MG63 (cell line): ENCODE measurements around the gene PRKCB. TPM values are rescaled to one million over a fixed set of nuclear protein-coding genes. Genes with fewer than 3 reads are reported as not detected.

Experiments
- DNase-seq: peaks from one replicate; pipeline ENCODE4 v3.0.0-alpha.2; 2020
- H3K27me3 ChIP-seq: fragments of 250-450 bp; sonication (Bioruptor Pico); 2 replicates; pipeline ENCODE4 v1.5.1; 2020; ENCODE audit warnings: mild to moderate bottlenecking, moderate library complexity
- H3K36me3 ChIP-seq: fragments of 250-450 bp; sonication (Bioruptor Pico); 2 replicates; pipeline ENCODE4 v1.5.1; 2020; ENCODE audit warnings: mild to moderate bottlenecking, moderate library complexity
- H3K4me3 ChIP-seq: fragments of 250-450 bp; sonication (Bioruptor Pico); 2 replicates; pipeline ENCODE4 v1.5.1; 2020; ENCODE audit warnings: mild to moderate bottlenecking, moderate library complexity
- H3K9me3 ChIP-seq: fragments of 250-450 bp; sonication (Bioruptor Pico); 2 replicates; pipeline ENCODE4 v1.5.1; 2020; ENCODE audit warnings: mild to moderate bottlenecking, moderate library complexity
- total RNA-seq: library from RNA; depleted of rRNA; stranded (reverse); fragments of >200 nt; shearing (Covaris generic); gene quantifications from 2 replicates; pipeline ENCODE4 v1.2.3, GENCODE V29; 2014; ENCODE audit warnings: low replicate concordance

Gene PRKCB
- total RNA-seq, 1 experiment from 2014 or later: not detected

- peak; percentile 47 for DNase-seq
- Histone ChIP-seq H3K9me3 (no peaks in the 10 kb centered on the region), H3K27me3 (peaks cover 7% of the 10 kb centered on the region; the same call in 1 of the 2 replicates), H3K4me3 (no peak overlapping the region), H3K36me3 (no peaks in the 10 kb centered on the region)
Observed at GRCh38 chr16:24041834-24042631, 206.2 kb downstream of the PRKCB start.

DNA sequence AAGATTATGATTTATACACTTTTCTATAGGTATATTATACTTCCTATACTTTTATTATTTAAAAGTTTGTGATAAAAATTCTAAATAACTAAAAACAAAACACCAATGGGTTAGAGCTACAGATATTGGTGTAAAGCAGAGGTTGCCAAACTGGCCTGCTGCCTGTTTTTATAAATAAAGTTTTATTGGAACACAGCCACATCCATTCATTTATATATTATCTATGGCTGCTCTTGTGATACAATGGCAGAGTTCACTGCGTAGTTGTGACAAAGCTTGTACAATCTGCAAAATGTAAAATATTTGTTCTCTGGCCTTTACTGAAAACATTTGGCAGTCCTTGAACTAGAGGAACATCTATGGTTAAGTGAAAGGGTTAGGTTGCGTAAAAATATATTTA lies 208.7 kb downstream of the PRKCB start:
- no peak for DNase-seq
- no peaks in the 10 kb centered on the region for H3K36me3 ChIP-seq
- H3K9me3 ChIP-seq: no peaks in the 10 kb centered on the region
- no peak overlapping the region for H3K4me3 ChIP-seq
- peaks cover 7% of the 10 kb centered on the region; the same call in 1 of the 2 replicates for H3K27me3 ChIP-seq

DNA sequence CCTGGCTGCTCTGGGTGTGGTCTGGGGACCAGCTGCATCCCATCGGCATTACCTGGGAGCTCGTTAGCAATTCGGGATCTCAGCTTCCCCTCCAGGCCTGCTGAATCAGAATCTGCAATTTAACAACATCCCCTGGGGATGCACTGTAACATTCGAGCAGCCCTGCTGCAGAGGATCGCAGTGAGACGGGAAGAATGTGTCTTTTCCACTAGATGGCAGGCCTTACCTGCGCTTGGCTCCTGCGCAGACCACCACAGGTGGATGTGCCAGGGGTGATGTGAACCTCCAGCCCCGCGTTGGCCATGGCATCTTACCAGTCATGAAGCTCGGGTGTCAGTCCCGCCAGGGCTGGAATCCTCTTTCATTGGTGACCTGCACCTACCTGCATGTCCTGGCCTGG lies 209.9 kb downstream of the PRKCB start:
- Histone ChIP-seq H3K36me3 (no peaks in the 10 kb centered on the region), H3K4me3 (no peak overlapping the region), H3K27me3 (peaks cover 13% of the 10 kb centered on the region), H3K9me3 (no peaks in the 10 kb centered on the region)
- DNase-seq: no peak

GRCh38 chr16:24046442-24046841 lies 210.7 kb downstream of the PRKCB start:
- no peaks in the 10 kb centered on the region for H3K36me3 ChIP-seq
- DNase-seq: no peak
- H3K9me3 ChIP-seq: no peaks in the 10 kb centered on the region
- peaks cover 15% of the 10 kb centered on the region for H3K27me3 ChIP-seq
- no peak overlapping the region for H3K4me3 ChIP-seq

DNA sequence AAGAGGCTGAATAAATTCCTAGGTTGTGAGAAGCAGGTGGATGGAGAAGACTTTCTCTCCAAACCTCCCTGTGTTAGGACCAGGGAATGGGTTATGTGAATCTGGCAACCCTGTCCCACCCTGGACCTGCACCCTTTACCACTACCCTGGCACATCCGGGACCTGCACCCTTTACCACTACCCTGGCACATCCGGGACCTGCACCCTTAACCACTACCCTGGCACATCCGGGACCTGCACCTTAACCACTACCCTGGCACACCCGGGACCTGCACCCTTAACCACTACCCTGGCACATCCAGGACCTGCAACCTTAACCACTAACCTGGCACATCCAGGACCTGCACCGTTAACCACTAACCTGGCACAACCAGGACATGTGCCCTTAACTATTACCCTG lies 213.3 kb downstream of the PRKCB start:
- no peak overlapping the region for H3K4me3 ChIP-seq
- H3K9me3 ChIP-seq: no peaks in the 10 kb centered on the region
- H3K27me3 ChIP-seq: peaks cover 14% of the 10 kb centered on the region
- no peaks in the 10 kb centered on the region for H3K36me3 ChIP-seq
- no peak for DNase-seq

- no peaks in the 10 kb centered on the region for H3K36me3 ChIP-seq
Observed at GRCh38 chr16:24051125-24051524, 215.3 kb downstream of the PRKCB start.

GRCh38 chr16:24052329-24053098 lies 216.7 kb downstream of the PRKCB start:
- DNase-seq: no peak
- H3K4me3 ChIP-seq: no peak overlapping the region
- H3K27me3 ChIP-seq: peaks cover 28% of the 10 kb centered on the region
- H3K9me3 ChIP-seq: no peaks in the 10 kb centered on the region
- no peaks in the 10 kb centered on the region for H3K36me3 ChIP-seq

More at GRCh38 chr16:24051125-24051524, 215.3 kb downstream of the PRKCB start:
- no peak for DNase-seq
- peaks cover 22% of the 10 kb centered on the region for H3K27me3 ChIP-seq
- no peaks in the 10 kb centered on the region for H3K9me3 ChIP-seq
- no peak overlapping the region for H3K4me3 ChIP-seq

DNA sequence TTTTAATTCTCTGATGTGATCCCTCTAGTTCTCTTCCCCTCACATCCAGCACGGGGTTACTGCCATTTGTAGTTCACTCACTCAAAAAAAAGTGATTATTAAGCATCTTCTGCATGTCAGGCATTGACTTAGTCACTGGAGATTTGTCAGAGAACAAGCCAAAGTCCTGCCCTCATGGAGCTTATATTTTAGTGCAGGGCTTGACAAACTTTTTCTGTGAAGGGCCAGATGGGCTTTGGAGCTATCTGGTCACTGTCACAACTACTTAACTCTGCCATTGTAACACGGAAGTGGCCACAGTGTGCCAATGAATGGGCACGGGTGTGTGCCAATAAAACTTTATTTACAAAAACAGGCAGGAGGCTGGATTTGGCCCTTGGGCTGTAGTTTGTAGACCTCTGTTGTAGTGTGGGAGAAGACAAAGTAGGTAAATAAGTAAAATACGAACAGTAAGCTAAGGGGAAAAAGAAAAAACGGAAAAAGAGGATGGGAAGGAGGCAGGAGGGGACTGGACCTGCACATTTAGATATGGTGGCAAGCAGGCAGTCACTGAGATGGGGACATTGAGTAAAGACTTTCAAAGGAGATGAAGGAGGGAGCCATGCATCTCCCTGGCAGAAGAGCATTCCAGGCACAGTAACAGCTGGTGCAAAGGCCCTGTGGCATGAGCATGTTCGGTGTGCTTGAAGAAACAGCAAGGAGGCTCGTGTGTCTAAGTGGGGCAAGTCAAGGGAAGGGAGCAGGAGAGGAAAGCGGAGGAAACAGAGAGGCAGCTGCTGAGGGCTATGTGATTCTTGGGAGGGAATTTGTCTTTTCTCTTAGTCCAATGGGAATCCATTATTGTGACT lies 217.5 kb downstream of the PRKCB start:
- no peaks in the 10 kb centered on the region for H3K36me3 ChIP-seq
- DNase-seq: no peak
- no peaks in the 10 kb centered on the region for H3K9me3 ChIP-seq
- H3K4me3 ChIP-seq: no peak overlapping the region
- peaks cover 30% of the 10 kb centered on the region for H3K27me3 ChIP-seq

DNA sequence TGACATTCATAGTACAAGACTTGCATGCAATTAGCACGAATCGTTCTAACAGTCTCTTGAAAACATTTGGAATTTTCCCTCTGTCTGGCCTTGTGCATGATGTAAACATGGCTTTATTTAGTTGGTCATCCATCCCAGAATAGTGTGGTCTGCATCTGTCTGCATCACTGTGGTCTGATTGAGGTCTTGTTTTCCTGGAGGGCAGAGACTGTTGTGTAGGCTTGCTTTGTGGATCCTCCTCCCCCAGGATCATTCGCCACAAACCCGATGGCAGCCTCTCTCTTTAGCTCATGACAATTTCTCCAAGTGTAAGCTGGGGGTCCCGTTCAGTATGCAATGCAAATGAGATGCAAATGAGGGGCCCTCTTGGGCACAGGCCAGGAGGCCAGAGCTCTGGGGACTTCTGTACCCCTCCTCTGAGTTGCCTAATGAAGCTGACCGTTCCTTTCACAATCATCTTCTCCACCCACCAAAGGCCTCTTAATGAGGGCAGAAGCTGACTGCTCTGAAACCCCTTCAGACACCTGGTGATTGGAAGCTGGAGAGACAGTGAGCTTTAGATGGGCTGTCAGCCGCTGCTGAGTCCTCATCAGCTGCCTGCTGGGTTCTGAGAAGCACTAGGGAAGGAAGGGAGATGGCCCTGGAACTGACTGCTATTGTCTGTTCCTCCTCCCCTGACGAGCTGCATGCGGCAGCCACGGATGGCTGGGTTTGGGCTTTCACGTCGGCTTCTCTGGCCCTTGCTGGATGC lies 219.1 kb downstream of the PRKCB start:
- Histone ChIP-seq H3K27me3 (peaks cover 31% of the 10 kb centered on the region), H3K9me3 (no peaks in the 10 kb centered on the region), H3K36me3 (no peaks in the 10 kb centered on the region), H3K4me3 (no peak overlapping the region)
- no peak for DNase-seq

GRCh38 chr16:24062270-24062817 lies 226.6 kb downstream of the PRKCB start:
- peaks cover 8% of the 10 kb centered on the region for H3K27me3 ChIP-seq
- H3K4me3 ChIP-seq: no peak overlapping the region
- no peaks in the 10 kb centered on the region for H3K36me3 ChIP-seq
- DNase-seq: no peak
- no peaks in the 10 kb centered on the region for H3K9me3 ChIP-seq

GRCh38 chr16:24069036-24069590 lies 233.3 kb downstream of the PRKCB start:
- H3K36me3 ChIP-seq: no peaks in the 10 kb centered on the region
- no peak overlapping the region for H3K4me3 ChIP-seq
- DNase-seq: no peak
- no peaks in the 10 kb centered on the region for H3K9me3 ChIP-seq
- no peaks in the 10 kb centered on the region; the same call in 1 of the 2 replicates for H3K27me3 ChIP-seq

GRCh38 chr16:24070851-24071250 lies 235.1 kb downstream of the PRKCB start:
- peak; percentile 23 for DNase-seq
- Histone ChIP-seq H3K27me3 (no peaks in the 10 kb centered on the region), H3K9me3 (no peaks in the 10 kb centered on the region), H3K4me3 (no peak overlapping the region), H3K36me3 (no peaks in the 10 kb centered on the region)

DNA sequence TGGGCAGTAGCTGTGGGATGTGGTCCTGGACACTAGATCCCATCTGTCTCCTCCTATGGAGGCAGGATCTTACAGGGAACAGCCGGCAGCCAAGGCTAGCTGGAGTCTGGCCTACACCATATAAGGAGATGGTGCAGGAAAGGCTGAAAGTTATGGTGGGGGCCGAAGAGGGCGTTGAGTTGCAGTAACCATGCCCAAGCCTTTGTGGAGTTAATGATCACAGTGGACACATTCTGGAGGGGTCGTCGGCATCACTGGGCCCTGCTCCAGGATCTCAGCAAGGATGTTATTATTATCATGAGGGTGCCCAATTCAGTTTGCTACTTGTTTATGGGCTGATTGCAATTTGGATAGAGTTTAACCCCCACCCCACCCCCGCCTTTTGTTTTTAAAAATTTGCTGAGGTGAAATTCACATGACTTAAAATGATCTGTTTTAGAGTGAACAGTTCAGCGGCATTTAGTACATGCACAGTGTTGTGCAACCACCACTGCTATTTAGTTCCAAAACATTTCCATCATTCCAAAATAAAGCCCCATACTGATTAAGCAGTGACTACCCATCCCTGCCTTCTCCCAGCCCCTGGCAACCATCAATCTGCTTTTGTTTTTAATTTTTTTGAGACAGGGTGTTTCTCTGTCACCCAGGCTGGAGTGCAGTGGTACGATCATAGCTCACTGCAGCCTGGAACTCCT lies 236.0 kb downstream of the PRKCB start:
- no peak for DNase-seq
- H3K27me3 ChIP-seq: no peaks in the 10 kb centered on the region
- no peaks in the 10 kb centered on the region for H3K9me3 ChIP-seq
- no peaks in the 10 kb centered on the region for H3K36me3 ChIP-seq
- no peak overlapping the region for H3K4me3 ChIP-seq

DNA sequence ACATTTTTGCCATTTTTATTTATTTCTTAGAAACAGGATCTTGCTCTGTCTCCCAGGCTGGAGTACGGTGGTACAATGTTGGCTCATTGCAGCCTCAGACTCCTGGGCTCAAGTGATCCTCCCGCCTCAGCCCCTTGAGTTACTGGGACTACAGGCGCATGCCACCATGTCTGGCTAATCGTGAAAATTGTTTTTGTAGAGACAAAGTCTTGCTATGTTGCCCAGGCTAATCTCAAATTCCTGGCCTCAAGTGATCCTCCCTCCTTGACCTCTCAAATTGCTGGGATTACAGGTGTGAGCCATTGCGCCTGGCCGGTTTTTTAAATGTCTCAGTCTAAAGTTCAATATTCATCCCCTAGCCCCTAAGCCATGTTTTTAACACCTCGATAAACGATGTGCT lies 237.5 kb downstream of the PRKCB start:
- Histone ChIP-seq H3K9me3 (no peaks in the 10 kb centered on the region), H3K27me3 (no peaks in the 10 kb centered on the region), H3K4me3 (no peak overlapping the region), H3K36me3 (no peaks in the 10 kb centered on the region)
- no peak for DNase-seq

DNA sequence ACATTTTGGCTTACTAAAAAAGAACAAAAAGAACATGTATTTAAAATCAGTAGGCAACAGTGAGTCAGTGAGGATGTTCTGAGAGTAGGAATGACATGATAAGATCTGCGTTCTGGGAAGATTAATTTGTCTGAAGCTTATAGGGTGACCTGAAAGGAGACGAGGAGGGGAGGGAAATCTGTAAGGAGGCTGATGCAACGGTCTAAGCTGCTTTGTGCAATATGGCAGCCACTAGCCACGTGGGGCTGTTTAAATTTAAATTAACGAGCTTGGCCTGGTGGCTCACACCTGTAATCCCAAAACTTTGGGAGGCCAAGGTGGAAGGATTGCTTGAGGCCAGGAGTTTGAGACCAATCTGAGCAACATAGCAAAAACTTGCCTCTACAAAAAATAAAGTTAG lies 238.8 kb downstream of the PRKCB start:
- H3K9me3 ChIP-seq: no peaks in the 10 kb centered on the region

More for the DNA sequence above, 238.8 kb downstream of the PRKCB start:
- Histone ChIP-seq H3K4me3 (no peak overlapping the region), H3K36me3 (no peaks in the 10 kb centered on the region), H3K27me3 (peaks cover 3% of the 10 kb centered on the region)
- DNase-seq: no peak
